ENCODE data around the gene CFAP300. TPM values are rescaled to one million over a fixed set of nuclear protein-coding genes. Genes with fewer than 3 reads are reported as not detected.

CFAP300 gene
- total RNA-seq (1.5 and 3.4 TPM in 2 replicates), polyA plus RNA-seq (2.7 and 2.9 TPM in 2 replicates)

GRCh38 chr11:102047305-102047924 lies at the start of gene CFAP300:
Gene CFAP300 (plus strand): TSS chr11:102047437. CDS start chr11:102047471, 34 bp downstream.
- peak within 1 kb of the TSS; percentile 93 for H2AFZ ChIP-seq
- H3K9me2 ChIP-seq (replicated peaks; ENCODE audit: insufficient read depth), result no peaks in the 10 kb centered on the region
- no peak for TF ChIP-seq EZH2phosphoT487 (IDR thresholded peaks at IDR 0.05; ENCODE audit: low read depth, severe bottlenecking, unreplicated experiment)
- no peak for TF ChIP-seq CTCF (IDR thresholded peaks at IDR 0.05; ENCODE audit: poor library complexity)
- 9% methylated on average over 45 of the region's 45 CpGs for WGBS (ENCODE audit: low lambda C conversion rate, missing lambda C conversion rate)
- peak; percentile 80 for DNase-seq (ENCODE audit: low spot score)
- no peaks in the 10 kb centered on the region for H3K9me3 ChIP-seq (ENCODE audit: low read depth)
- peak within 1 kb of the TSS; percentile 93 for H3K4me2 ChIP-seq
- peak within 1 kb of the TSS; percentile 77 for H3K4me3 ChIP-seq
- H3K79me2 ChIP-seq, result no peaks in the 10 kb centered on the region
- H3K27me3 ChIP-seq, result no peaks in the 10 kb centered on the region
- H3K4me1 ChIP-seq (ENCODE audit: insufficient read depth), result peaks cover 5% of the 10 kb centered on the region
- H4K20me1 ChIP-seq (ENCODE audit: insufficient read depth, poor library complexity, severe bottlenecking), result no peaks in the 10 kb centered on the region
- H3K27ac ChIP-seq, result peak within 1 kb of the TSS; percentile 70
- no peaks in the 10 kb centered on the region for H3K36me3 ChIP-seq (replicated peaks; ENCODE audit: insufficient read depth, low read depth)

GRCh38 chr11:102001657-102002338 lies 45.4 kb upstream of the CFAP300 start:
- TF ChIP-seq EZH2 (IDR thresholded peaks at IDR 0.05; ENCODE audit: borderline replicate concordance) (no peak), EZH2phosphoT487 (IDR thresholded peaks at IDR 0.05; ENCODE audit: low read depth, severe bottlenecking, unreplicated experiment) (no peak)
- WGBS (ENCODE audit: low lambda C conversion rate, missing lambda C conversion rate), result 93% methylated on average over 3 of the region's 3 CpGs
- no peak overlapping the region for H3K4me2 ChIP-seq

GRCh38 chr11:102004220-102004619 lies 43.0 kb upstream of the CFAP300 start:
- Histone ChIP-seq H3K27ac (no peak overlapping the region), H3K4me2 (no peak overlapping the region), H3K79me2 (no peaks in the 10 kb centered on the region), H3K4me3 (no peak overlapping the region), H3K9me2 (replicated peaks; ENCODE audit: insufficient read depth) (no peaks in the 10 kb centered on the region), H3K9me3 (ENCODE audit: low read depth) (no peaks in the 10 kb centered on the region), H3K36me3 (replicated peaks; ENCODE audit: insufficient read depth, low read depth) (no peaks in the 10 kb centered on the region), H2AFZ (no peak overlapping the region), H4K20me1 (ENCODE audit: insufficient read depth, poor library complexity, severe bottlenecking) (no peaks in the 10 kb centered on the region), H3K27me3 (no peaks in the 10 kb centered on the region), H3K4me1 (ENCODE audit: insufficient read depth) (peaks cover 13% of the 10 kb centered on the region)
- DNase-seq (ENCODE audit: low spot score), result no peak
- TF ChIP-seq CTCF (IDR thresholded peaks at IDR 0.05; ENCODE audit: poor library complexity), result no peak
- no peak for TF ChIP-seq EZH2phosphoT487 (IDR thresholded peaks at IDR 0.05; ENCODE audit: low read depth, severe bottlenecking, unreplicated experiment)
- TF ChIP-seq EZH2 (IDR thresholded peaks at IDR 0.05; ENCODE audit: borderline replicate concordance), result no peak

More at GRCh38 chr11:102001657-102002338, 45.4 kb upstream of the CFAP300 start:
- H3K27ac ChIP-seq, result no peak overlapping the region
- no peaks in the 10 kb centered on the region for H3K79me2 ChIP-seq
- no peaks in the 10 kb centered on the region for H3K36me3 ChIP-seq (replicated peaks; ENCODE audit: insufficient read depth, low read depth)
- DNase-seq (ENCODE audit: low spot score), result no peak
- no peak overlapping the region for H3K4me3 ChIP-seq
- no peak overlapping the region for H2AFZ ChIP-seq
- peaks cover 3% of the 10 kb centered on the region for H3K4me1 ChIP-seq (ENCODE audit: insufficient read depth)
- no peaks in the 10 kb centered on the region for H3K9me3 ChIP-seq (ENCODE audit: low read depth)
- no peaks in the 10 kb centered on the region for H4K20me1 ChIP-seq (ENCODE audit: insufficient read depth, poor library complexity, severe bottlenecking)
- no peaks in the 10 kb centered on the region for H3K27me3 ChIP-seq
- no peaks in the 10 kb centered on the region for H3K9me2 ChIP-seq (replicated peaks; ENCODE audit: insufficient read depth)

- Histone ChIP-seq H3K27ac (peak overlapping the region; percentile 47), H3K4me2 (no peak overlapping the region), H3K9me3 (ENCODE audit: low read depth) (no peaks in the 10 kb centered on the region), H4K20me1 (ENCODE audit: insufficient read depth, poor library complexity, severe bottlenecking) (no peaks in the 10 kb centered on the region), H3K79me2 (no peaks in the 10 kb centered on the region), H3K27me3 (no peaks in the 10 kb centered on the region), H3K36me3 (replicated peaks; ENCODE audit: insufficient read depth, low read depth) (no peaks in the 10 kb centered on the region), H3K4me1 (ENCODE audit: insufficient read depth) (peaks cover 13% of the 10 kb centered on the region), H3K9me2 (replicated peaks; ENCODE audit: insufficient read depth) (no peaks in the 10 kb centered on the region), H3K4me3 (no peak overlapping the region), H2AFZ (no peak overlapping the region)
- no peak for DNase-seq (ENCODE audit: low spot score)
- TF ChIP-seq CTCF (IDR thresholded peaks at IDR 0.05; ENCODE audit: poor library complexity), result no peak
- TF ChIP-seq EZH2phosphoT487 (IDR thresholded peaks at IDR 0.05; ENCODE audit: low read depth, severe bottlenecking, unreplicated experiment), result no peak
- no peak for TF ChIP-seq EZH2 (IDR thresholded peaks at IDR 0.05; ENCODE audit: borderline replicate concordance)
- 86% methylated on average over 4 of the region's 4 CpGs for WGBS (ENCODE audit: low lambda C conversion rate, missing lambda C conversion rate)
These were observed 41.9 kb upstream of the CFAP300 start for GRCh38 chr11:102005306-102005705.

Measured in hepatocyte (in vitro differentiated cells).